Endothelial cell (in vitro differentiated cells): ENCODE results near the gene KIF6. TPM values are rescaled to one million over a fixed set of nuclear protein-coding genes. Genes with fewer than 3 reads are reported as not detected.

ENCODE experiments used
- DNase-seq: peaks from one replicate; pipeline ENCODE4 v3.0.0; 2021; ENCODE audit warnings: low spot score
- H3K27ac Mint-ChIP-seq: one replicate; pipeline ENCODE4 v1.8.0; 2021; ENCODE audit warnings: mixed read lengths, inconsistent platforms; ENCODE audit not compliant: unreplicated experiment
- H3K27me3 Mint-ChIP-seq: one replicate; pipeline ENCODE4 v1.8.0; 2021; ENCODE audit warnings: mild to moderate bottlenecking, moderate library complexity, mixed read lengths, inconsistent platforms; ENCODE audit not compliant: unreplicated experiment
- H3K36me3 Mint-ChIP-seq: one replicate; pipeline ENCODE4 v1.8.0; 2021; ENCODE audit warnings: mild to moderate bottlenecking, low read depth, mixed read lengths, inconsistent platforms; ENCODE audit not compliant: unreplicated experiment
- H3K4me1 Mint-ChIP-seq: one replicate; pipeline ENCODE4 v1.8.0; 2021; ENCODE audit warnings: mild to moderate bottlenecking, mixed read lengths, inconsistent platforms; ENCODE audit not compliant: unreplicated experiment
- H3K4me3 Mint-ChIP-seq: one replicate; pipeline ENCODE4 v1.8.0; 2021; ENCODE audit warnings: mild to moderate bottlenecking, mixed read lengths, inconsistent platforms; ENCODE audit not compliant: unreplicated experiment
- H3K9me3 Mint-ChIP-seq: one replicate; pipeline ENCODE4 v1.8.0; 2021; ENCODE audit warnings: mixed read lengths, inconsistent platforms; ENCODE audit not compliant: unreplicated experiment
- CTCF ChIP-seq: fragments of 200-600 bp; sonication (generic); IDR thresholded peaks from one replicate; pipeline ENCODE4 v1.5.0; 2021; ENCODE audit warnings: antibody characterized with exemption; ENCODE audit not compliant: unreplicated experiment
- total RNA-seq: library from RNA; stranded (reverse); fragmentation: NEBNext Ultra II Directional; extraction: Animal tissue kit (Norgen Biotek cat#: 25700); gene quantifications from one replicate; pipeline ENCODE4 v1.2.1, GENCODE V29; 2021; ENCODE audit not compliant: unreplicated experiment

The KIF6 gene
- total RNA-seq, 1 donor from 2014 or later = 0.46 TPM

DNA sequence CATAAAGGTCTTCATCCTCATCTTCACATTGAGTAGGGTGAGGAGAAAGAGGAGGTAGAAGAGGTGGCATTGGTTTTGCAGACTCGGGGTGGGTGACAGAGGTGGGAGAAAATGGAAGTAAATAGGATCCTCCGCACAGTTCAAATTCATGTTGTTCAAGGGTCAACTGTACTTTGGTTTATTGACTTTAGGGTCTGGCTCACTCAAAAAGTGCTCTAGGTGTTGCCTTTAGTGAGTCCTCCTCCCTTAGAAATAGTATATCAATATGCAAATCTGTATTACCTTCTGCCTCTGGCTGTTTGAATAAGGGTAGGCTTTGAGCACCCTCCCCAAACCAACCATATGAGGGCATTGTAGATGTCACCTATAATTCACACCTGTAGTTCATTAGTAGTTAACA lies 54.7 kb downstream of the KIF6 start:
- Mint-ChIP-seq H3K27me3 (no peaks in the 10 kb centered on the region), H3K4me1 (peaks cover 3% of the 10 kb centered on the region), H3K27ac (no peak overlapping the region), H3K4me3 (no peak overlapping the region), H3K36me3 (no peaks in the 10 kb centered on the region), H3K9me3 (no peaks in the 10 kb centered on the region)
- DNase-seq = no peak
- no peak for TF ChIP-seq CTCF

DNA sequence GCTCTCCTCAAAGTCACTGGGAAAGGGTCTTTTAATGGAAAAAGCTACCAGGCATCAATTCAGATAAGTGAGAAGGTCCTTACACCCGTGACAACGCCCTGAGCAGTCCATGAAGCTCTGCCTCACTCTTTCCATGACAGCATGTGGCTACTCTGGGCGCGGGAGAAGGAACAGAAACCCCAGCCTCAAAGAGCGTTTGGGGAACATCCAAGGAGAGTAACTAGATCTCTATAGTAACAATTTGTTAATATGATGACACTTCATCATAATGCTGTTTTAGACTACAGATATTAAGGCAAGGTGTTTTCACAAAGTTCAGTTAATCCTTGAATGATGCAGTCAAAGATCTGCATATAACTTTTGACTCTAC lies 55.2 kb downstream of the KIF6 start:
- TF ChIP-seq CTCF = no peak
- no peaks in the 10 kb centered on the region for H3K9me3 Mint-ChIP-seq
- H3K27ac Mint-ChIP-seq = no peak overlapping the region
- peaks cover 3% of the 10 kb centered on the region for H3K4me1 Mint-ChIP-seq
- no peaks in the 10 kb centered on the region for H3K36me3 Mint-ChIP-seq
- H3K4me3 Mint-ChIP-seq = no peak overlapping the region
- no peaks in the 10 kb centered on the region for H3K27me3 Mint-ChIP-seq
- DNase-seq = no peak

DNA sequence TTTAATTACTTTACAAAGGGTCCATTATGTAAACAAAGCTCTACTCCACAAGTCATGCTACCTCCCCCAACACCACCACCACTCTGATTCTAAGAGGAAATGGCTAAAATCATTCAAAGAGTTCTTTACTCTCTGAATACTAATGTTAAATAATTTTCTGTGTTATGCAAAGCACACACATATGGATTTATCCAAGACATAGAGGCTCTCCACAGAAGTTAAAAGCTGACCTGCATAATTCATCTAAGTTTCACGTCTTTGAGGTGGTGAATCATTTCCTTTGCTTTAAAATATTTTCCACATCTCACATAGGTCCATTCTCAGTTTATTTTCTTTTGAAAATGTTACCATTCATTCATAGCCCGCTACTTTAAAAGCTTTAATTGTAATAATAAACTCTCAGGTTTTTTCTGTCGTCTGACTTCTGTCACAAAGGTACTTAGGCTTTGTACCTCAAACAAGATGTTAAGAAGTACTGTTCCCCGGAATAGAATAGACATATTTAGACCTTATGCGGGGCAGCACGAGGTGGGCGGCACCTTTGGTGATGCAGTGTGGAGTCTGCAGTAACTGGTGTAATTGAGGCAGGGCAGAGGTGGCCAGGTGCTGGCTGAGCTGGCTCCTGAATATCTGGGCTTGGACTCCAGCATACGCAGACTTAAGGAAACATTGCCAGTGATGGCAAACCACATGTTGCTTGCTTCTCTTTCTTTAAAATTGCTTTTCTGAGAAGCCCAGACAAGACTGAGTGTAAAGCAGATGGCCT lies 55.8 kb downstream of the KIF6 start:
- no peak for DNase-seq
- peaks cover 3% of the 10 kb centered on the region for H3K4me1 Mint-ChIP-seq
- H3K9me3 Mint-ChIP-seq = no peaks in the 10 kb centered on the region
- no peaks in the 10 kb centered on the region for H3K36me3 Mint-ChIP-seq
- H3K4me3 Mint-ChIP-seq = no peak overlapping the region
- no peak overlapping the region for H3K27ac Mint-ChIP-seq
- TF ChIP-seq CTCF = no peak
- H3K27me3 Mint-ChIP-seq = no peaks in the 10 kb centered on the region

- no peak for TF ChIP-seq CTCF
- no peak for DNase-seq
- no peak overlapping the region for H3K4me3 Mint-ChIP-seq
- H3K4me1 Mint-ChIP-seq = peaks cover 3% of the 10 kb centered on the region
- H3K36me3 Mint-ChIP-seq = no peaks in the 10 kb centered on the region
- H3K9me3 Mint-ChIP-seq = no peaks in the 10 kb centered on the region
- no peak overlapping the region for H3K27ac Mint-ChIP-seq
- H3K27me3 Mint-ChIP-seq = no peaks in the 10 kb centered on the region
These were observed 58.3 kb downstream of the KIF6 start for GRCh38 chr6:39666706-39667489.

GRCh38 chr6:39665861-39666260 lies 59.3 kb downstream of the KIF6 start:
- no peaks in the 10 kb centered on the region for H3K27me3 Mint-ChIP-seq
- no peak overlapping the region for H3K4me3 Mint-ChIP-seq
- TF ChIP-seq CTCF = no peak
- peaks cover 3% of the 10 kb centered on the region for H3K4me1 Mint-ChIP-seq
- no peaks in the 10 kb centered on the region for H3K9me3 Mint-ChIP-seq
- H3K27ac Mint-ChIP-seq = no peak overlapping the region
- H3K36me3 Mint-ChIP-seq = no peaks in the 10 kb centered on the region
- no peak for DNase-seq
